HG03175 (cell line): Measurements from ENCODE around the gene AMZ2.
A peak's percentile ranks its signal among the peaks of the same experiment; 100 is the strongest.

Source experiments
- ATAC-seq: cut with Tn5 transposase; IDR thresholded peaks from one replicate; pipeline ENCODE4 v1.9.1; 2021; ENCODE audit warnings: mild to moderate bottlenecking, moderate library complexity; ENCODE audit not compliant: unreplicated experiment

The AMZ2 gene

DNA sequence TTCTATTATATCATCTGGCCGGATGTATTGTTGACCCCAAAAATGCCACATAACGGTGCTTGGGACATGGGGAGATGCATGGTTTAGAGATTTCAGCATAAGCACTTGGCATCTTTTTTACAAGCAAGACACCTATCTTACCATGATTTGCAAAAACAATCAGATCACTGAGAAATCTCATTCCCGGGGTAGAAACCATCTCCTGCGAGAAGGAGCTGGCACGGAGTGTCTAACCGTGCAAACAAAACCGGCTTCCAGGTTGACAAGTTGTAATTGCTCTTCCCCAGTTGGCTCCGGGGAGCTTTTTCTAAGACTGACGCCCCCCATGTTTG is 42.1 kb downstream of the AMZ2 start:
- no peak for ATAC-seq

DNA sequence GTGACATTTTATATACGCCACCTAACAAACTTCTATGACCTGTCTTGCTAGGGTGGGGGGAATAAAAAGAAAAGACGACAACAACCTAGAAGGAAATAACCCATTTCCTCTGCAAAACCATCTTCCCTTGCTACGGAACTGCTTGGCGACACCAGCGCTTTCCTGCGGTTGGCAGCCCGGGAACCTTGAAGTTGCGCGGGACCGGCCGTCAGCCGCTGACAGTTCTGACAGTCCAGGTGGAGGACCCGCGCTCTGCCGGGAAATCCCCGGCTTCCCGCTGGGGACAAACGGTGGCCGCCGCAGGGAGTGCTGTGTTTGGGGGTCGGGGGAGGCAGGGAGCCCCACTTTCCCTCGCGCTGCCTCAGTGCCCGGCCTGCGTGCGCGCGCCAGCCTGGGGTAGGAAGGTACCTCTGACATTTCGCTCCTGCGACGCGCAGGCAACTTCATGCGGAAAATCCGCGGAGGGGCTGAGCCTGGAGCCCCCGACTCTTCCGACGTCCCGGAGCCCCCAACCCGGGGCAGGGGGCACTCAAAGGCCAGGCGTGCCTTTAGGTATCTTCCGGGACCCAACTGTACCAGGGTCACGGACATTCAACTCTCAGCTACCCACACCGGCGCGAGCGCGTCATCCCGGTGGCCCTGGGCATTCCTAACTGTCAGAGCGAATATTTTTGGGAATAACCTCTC is 42.6 kb downstream of the AMZ2 start:
- ATAC-seq = no peak

DNA sequence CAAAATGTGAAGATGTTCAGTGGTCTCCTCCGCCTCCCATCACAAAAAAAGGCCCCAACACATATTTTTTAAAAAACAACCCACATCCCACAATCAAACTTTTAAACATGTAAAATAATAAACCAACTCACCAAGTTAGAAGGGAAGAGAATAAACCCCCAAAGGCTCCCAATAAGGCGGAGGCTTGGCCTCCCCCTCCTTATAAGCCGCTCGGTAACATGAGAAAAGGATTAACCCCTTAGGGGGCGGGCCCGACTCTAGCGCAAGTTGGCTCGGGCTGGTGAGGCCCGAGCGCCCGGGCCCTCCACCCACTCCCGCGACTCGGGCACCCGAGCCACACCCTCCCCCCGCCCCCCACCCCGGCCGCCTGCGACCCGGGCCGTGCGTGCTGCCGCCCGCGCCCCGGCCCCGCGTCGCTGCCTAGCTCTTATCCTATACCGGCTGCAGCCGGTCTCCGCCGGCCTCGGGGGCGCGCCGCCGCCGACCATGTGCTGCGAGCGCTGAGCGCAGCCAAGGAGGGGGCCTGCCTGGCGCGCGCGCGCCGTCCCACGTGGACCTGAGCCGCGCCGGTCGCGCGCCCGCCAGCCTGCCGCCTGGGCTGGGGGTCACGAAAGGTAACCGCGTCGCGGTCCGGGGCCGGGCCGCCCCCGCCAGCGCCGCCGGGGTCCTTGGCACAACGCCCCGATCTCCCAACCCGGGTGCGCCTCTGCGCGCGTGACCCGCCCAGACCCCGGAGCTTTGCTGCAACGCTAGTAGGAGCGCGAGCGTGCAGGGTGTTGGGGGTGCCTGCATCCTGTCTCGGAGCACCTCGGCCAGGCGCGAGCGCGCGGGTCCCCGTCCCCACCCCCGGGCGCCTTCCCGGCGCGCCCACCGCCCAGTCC is 43.4 kb downstream of the AMZ2 start, which contains the start of the genes ARSG and SLC16A6:
Gene ARSG (plus strand): TSS at position 541 of the 881 bp plus-strand sequence. CDS start 15,999 bp downstream, outside the sequence.
Gene SLC16A6 (minus strand): TSS at position 173 of the 881 bp plus-strand sequence. CDS start 12,807 bp downstream, outside the sequence.
- peak; percentile 48 for ATAC-seq

DNA sequence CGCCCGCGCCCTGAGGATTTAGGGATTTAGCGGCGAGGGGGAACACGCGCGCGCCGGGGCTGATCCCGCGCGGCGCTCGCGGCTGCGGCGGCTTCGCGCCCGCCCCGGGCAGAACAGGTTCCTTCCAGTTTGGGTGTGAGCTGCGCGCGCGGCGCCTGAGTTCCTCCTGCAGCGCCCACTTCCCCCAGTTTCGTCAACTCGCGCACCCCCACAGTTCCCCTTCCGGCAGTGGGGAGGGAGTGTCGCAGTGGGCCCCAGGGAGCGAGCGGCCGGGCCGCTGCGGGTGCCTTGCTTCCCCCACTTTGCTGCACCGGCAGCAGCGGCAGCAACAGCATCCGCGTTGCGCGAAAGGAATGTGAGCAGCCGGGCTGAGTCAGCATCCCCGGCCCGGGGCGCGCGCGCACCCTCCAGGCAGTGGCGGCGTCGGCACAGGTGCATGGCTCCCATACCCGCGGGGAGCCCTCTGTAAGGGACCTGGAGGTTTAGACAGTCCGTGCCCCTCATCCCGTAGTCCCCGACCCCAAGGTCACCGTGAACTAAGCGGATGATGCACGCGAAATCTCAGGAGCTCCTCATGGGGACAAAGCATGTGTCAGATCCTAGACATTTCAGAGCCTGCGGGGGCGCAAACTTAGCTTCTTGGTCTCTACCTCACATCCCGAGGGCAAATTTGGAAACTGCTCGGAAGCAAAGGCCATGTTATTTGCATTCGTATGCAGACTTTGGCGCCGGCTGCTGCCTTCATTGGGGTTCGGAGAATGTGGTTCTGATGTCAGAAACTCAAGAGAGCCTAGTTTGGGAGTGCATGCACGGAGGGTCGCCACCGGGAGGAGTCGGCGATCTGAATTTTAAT is 44.2 kb downstream of the AMZ2 start:
- ATAC-seq = peak; percentile 69

DNA sequence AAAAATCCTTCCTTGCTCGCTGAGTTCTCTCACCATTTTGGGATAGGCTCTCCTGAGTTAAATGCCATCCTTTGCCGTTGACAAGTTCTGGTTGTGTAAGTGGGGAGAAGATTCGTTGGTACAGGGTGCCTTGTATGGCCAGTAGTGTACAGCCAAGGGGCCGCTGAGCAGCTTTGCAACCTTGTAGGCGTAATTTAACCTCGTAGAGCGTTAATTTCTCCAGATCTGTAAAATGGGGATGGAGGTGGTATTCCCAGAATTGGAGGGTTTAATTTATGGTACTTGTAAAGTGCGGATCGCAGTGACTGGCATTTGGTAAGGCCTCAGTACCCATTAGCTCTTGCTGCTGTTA is 44.8 kb downstream of the AMZ2 start:
- ATAC-seq = no peak

DNA sequence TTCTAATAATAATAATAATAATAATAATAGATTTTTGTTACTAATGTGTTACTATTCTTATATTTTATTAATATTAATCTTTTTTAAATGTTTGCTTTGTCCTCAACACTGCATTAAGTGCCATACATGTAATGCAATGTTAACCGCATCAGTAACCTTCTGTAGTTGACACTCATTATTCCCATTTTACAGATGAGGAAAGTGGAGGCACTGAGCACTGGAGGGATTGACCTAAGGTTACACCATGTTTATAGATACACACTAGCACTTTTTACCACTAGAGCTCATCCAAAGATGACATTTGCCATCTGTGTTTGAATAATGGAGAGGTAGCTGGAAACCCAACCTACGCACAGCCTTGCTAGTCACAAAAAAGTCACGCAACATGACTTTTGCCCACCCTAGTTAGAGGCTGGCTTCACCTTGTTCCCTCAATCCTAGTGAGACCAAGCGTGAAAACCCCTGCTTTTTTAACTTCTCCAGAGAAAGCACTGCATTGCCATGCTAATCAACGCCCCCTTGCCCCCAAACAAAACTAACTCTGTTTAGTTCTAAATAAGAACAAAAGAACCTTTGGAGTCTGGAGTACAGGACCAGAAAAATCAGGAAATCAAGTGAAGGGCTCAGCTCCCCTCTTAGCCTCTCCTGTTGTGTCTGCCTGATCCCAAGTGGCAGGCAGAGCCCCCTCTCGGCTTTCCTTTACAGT is 45.8 kb downstream of the AMZ2 start:
- no peak for ATAC-seq

DNA sequence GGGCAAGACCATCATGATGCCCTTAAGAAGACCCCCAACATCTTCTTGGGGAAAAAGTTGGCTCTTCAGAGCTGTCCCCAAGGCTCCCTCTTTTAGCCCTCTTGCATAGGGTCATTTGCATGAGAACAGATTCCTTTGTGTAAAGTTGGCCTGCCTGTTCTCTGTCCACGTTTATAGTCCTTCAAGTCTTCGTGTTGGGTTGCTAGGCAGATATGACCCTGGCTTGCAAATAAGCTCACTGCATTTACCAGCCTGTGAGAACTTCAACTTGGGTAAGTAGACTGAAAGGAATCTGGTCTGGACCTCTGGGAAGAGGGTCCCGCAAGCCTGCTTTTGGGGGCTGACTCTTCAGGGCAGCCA is 46.3 kb downstream of the AMZ2 start:
- no peak for ATAC-seq

DNA sequence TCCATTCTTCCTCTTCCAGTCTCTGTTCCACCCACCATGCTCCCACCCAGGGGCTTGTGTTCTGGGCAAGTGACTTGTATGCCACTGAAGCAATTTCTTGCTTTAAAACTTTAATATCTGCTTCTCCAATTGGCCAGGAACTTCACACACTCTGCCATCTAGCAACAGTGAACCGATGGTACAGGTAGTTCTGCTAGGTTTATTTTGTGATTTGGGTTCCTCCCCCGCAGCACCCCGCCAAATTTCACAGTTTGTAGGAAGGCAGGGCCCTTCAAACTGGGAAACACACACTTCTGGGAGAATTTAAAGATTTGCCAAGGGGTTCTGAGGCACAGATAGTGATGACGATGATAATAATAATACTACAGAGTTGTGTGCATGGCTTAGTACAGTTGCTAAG is 46.8 kb downstream of the AMZ2 start:
- no peak for ATAC-seq

DNA sequence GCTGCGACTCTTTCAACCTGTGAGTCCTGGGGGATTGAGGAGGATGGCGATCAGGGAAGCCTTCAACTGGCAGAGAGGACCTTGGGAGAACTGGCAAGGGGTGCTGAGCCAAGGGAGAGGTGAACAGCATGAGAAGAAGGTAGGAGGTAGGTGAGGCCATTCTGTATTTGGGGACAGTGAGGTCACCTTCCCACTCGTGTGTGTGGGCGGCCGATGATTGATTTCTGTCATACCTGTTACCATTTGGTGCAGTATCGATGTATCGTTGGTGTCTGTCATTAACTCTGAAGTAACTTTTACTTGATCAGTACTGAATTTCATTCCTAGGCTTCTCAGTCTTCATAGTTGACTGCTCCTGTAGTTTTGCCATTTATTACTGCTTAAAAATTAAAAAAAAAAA is 47.2 kb downstream of the AMZ2 start:
- ATAC-seq = no peak

DNA sequence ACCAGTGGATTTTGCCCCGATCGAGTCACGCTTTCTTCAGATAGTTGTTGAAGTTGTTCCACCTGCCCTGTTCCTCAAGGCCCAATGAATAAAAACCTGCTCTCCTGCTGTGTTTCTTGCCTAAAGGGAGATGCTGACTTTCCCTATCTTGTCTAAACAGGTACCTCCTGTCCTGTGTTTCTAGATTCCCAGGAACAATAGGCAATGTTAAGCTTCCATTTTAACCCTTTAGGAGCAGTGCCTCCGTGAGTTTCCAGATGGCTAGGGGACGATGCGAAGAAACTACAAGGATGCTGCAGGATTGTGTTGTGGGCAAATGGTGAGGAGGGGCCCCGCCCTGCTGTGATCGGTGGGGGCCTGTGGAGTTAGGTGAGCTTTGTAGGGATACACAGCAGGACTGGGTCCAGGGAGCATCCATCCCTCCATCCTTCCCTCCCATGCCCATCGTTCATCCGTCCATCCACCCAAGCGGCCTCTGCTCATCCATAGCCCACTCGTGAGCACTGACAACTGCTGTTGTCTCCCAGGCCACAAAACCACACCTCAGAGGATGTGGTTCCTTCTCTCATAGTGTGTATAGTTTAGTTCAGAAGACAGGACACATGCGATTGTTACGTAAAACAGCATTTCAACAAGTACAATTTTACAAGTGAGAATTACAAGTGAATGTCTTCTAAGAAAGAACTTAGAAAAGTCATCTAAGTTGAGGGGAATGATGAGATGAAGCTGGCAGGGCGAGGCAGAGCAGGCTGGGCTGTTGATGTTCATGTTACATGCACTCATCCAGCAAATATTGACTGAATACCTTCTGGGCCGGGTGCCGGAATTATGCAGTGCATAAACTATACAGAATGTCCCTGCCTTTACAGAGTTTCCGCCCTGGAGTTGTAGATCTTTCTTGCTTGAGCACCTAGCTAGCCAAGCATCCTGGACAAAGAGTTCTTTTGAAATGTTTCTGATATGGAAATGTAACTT is 48.7 kb downstream of the AMZ2 start:
- ATAC-seq = no peak

DNA sequence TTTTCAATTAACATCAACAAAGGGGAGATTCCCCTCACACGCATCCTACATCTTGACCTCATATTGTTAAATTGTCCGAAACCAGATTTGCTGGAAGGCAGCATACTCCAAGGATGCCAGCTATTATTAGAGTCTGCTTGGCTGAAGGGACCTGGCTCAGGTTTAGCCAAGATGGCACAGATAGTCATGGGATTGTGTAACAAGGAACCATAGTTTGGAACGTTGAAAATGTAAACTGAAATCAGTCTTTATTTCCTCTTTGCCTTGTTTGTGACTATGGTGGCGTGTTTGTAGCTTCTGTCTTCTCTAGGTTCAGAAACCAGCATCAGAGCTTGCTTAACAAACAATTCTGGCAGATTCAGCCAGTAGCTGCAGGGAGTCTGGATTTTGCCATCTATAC is 49.4 kb downstream of the AMZ2 start:
- no peak for ATAC-seq

DNA sequence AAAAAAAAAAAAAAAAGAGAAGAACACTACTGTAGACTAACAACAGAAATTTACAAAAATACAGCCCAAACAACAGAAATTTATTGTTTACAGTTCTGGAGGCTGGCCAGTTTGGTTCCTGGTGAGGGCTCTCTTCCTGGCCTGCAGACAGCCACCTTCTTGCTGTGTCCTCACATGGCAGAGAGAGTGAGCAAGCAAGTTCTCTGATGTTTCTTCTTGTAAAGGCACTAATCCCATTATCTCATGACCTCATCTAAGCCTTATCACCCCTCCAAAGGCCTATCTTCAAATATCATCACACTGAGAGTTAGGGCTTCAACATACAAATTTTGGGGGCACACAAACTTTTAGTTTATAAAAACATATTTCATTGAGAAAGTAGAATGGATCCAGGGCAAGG is 50.8 kb downstream of the AMZ2 start:
- no peak for ATAC-seq

DNA sequence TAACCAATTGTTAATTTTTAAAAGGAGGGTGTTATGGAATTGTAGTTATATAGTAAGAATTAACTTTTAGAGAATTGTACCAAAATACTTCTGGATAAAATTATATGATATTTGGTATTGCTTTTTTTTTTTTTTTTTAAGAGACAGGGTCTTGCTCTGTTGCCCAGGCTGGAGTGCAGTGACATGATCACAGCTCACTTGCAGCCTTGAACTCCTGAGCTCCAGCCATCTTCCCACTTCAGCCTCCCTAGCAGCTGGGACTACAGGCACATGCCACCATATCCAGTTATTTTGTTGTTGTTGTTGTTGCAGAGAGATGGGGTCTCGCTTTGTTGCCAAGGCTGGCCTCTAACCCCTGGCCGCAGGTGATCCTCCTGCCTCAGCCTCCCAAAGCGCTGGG is 52.0 kb downstream of the AMZ2 start:
- ATAC-seq = no peak

DNA sequence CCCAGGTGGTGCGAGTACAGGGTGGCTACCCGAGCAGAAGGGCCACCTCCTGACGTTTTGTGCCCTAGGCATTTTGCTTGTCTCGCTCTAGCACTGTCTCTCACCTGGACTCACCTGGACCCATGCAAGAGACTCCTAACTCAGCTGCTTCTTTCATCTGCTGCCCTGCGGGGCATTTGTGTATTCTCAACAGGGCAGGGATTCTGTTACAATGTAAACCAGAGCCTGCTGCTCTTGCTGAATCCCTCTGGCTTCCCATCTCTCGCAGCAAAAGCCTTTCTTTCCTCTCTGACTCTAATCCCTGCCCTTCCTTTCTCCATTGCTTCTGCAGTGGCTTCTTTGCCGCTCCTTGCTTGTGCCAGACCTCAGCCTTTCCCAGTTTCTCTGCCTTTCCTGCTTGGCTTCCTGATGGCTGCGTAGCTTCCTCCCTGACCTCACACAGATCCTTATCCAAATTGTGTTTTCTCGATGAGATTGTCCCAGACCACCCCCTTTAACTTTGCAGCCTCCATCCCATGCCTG is 53.7 kb downstream of the AMZ2 start:
- ATAC-seq = no peak

DNA sequence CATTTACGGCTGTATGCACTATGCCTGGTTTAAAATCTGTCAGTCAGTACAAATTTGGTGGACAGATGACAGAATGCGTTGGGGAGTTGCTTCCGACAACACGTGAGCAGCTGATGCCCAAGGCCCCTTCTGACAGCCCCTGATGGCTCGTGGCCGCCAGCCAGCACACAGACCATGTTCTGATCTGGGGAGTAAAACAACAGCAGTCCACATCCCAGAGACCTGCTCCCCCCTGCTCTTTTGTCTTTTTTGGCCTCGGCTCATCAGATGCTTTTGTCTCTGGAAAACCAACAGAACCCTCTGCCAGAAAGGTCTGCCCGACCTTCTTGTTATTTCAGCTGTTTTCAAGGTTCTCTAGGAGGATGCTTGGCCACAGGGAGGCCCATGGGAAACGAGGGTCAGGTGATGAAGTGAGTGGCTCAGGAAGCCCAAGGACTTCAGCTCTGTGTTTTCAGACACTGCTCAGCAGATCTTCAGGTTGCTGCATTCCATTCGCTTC is 54.3 kb downstream of the AMZ2 start:
- ATAC-seq = no peak

DNA sequence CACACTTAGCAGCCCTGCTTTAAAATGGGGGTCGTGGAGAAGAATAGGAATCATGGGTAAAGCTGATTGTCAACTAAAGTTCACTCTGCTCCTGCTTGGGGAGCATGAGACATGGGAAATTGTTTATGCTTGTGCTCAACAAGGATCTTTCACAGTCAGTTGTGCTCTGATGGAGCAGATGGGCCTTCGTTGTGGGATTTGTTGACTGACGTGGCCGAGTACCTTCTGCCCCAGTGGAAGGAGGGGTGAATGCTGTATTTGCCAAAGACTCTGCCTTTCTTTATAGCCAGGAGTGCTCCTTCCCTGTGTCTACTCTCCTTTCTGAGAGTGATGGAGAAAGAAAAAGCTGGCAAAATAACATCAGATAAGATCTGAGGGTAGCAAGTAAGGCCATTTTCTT is 54.8 kb downstream of the AMZ2 start:
- no peak for ATAC-seq

DNA sequence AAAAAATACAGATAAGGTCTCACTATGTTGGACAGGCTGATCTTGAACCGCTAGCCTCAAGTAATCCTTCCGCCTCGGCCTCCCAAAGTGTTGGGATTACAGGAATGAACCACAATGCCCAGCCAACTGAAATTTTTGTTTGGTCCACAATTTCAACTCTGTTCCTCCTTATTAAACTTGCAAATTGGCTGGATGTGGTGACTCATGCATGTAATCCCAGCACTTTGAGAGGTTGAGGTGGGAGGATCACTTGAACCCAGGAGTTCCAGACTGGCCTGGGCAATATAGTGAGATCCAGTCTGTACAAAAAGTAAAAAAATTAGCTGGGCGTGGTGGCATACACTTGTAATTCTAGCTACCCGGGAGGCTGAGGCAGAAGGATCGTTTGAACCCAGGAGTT is 56.9 kb downstream of the AMZ2 start:
- ATAC-seq = no peak

DNA sequence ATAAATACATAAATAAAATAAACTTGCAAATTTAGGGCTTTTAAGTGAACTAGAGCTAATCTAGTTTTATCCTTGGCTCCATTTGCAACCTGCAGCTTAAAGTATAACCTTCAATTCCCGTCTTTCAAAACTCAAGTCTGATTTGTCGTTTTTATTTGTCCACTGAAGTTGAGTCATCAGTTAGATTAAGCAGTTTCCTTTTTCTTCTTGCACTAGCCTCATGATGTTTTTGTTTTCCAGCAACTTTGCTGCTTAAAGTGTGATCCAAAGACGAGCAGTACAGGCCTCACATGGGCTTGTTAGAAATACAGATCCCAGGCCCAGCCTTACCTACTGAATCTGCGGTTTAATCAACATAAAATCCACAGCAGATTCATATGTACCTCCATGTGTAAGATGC is 57.3 kb downstream of the AMZ2 start:
- ATAC-seq = no peak
